ENCODE data around the gene HERC6. TPM values are rescaled to one million over a fixed set of nuclear protein-coding genes. Genes with fewer than 3 reads are reported as not detected.

HERC6 gene
- total and polyA plus RNA-seq, 2 experiments from 2014 or later: 3.4 to 7.3 TPM

DNA sequence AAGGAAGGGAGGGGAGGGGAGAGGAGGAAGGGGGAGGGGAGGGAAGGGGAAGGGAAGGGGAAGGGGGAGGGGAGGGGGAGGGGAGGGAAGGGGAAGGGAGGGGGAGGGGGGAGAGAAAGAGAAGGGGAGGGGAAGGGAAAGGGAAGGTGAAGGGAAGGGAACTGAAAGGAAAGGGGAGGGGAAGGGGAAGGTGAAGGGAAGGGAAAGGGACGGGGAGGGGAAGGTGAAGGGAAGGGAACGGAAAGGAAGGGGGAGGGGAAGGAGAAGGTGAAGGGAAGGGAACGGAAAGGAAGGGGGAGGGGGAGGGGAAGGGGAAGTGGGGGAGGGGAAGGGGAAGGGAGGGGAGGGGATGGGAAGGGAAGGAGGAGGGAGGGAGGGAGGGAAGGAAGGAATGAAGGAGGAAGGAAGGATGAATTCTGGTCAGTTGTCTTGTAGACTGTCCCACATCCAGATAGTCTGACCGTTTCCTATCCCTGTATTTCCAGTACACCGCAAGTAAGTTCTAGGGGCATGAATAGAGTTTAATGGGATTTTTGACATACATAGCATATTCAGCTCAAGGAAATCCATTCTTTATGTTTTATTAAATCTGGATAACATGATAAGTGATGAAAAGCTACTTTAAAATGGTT, 98.7 kb downstream of the HERC6 start:
- Mint-ChIP-seq H3K36me3 (ENCODE audit: low read depth) (peaks cover 4% of the 10 kb centered on the region; the same call in 1 of the 3 replicates), H3K27ac (no peak overlapping the region), H3K4me1 (peaks cover 6% of the 10 kb centered on the region; the same call in 1 of the 3 replicates), H3K4me3 (no peak overlapping the region), H3K9me3 (no peaks in the 10 kb centered on the region), H3K27me3 (ENCODE audit: insufficient read depth, low read depth, poor library complexity) (peaks cover 3% of the 10 kb centered on the region)
- no peaks in the 10 kb centered on the region for H3K4me1 ChIP-seq (ENCODE audit: insufficient read depth)
- H3K9me2 ChIP-seq (ENCODE audit: insufficient read depth): no peaks in the 10 kb centered on the region
- DNase-seq (ENCODE audit: low spot score): peak; percentile 25
- TF ChIP-seq ZNF331 (CRISPR knock-in tag; IDR thresholded peaks at IDR 0.05; ENCODE audit: low read depth): no peak
- H3K27me3 ChIP-seq (ENCODE audit: insufficient read depth): no peaks in the 10 kb centered on the region
- H3K4me3 ChIP-seq: no peak overlapping the region
- H2AFZ ChIP-seq: no peak overlapping the region
- no peak for ATAC-seq
- H3K4me2 ChIP-seq: no peak overlapping the region
- no peaks in the 10 kb centered on the region for H4K20me1 ChIP-seq (replicated peaks; ENCODE audit: insufficient read depth)
- H3F3A ChIP-seq (replicated peaks; ENCODE audit: low read depth): no peaks in the 10 kb centered on the region
- no peaks in the 10 kb centered on the region for H3K79me2 ChIP-seq (replicated peaks; ENCODE audit: insufficient read depth)
- no peak overlapping the region for H3K27ac ChIP-seq (ENCODE audit: low read depth)
- H3K36me3 ChIP-seq (ENCODE audit: insufficient read depth): peaks cover 5% of the 10 kb centered on the region; the same call in 1 of the 2 replicates

GRCh38 chr4:88478247-88478646, 99.6 kb downstream of the HERC6 start:
- H3K36me3 Mint-ChIP-seq (ENCODE audit: low read depth): peaks cover 4% of the 10 kb centered on the region; the same call in 1 of the 3 replicates
- H3K4me1 Mint-ChIP-seq: peaks cover 4% of the 10 kb centered on the region; the same call in 1 of the 3 replicates
- Histone ChIP-seq H2AFZ (no peak overlapping the region), H3K9me2 (ENCODE audit: insufficient read depth) (no peaks in the 10 kb centered on the region), H3K79me2 (replicated peaks; ENCODE audit: insufficient read depth) (no peaks in the 10 kb centered on the region), H3K36me3 (ENCODE audit: insufficient read depth) (peaks cover 5% of the 10 kb centered on the region; the same call in 1 of the 2 replicates), H3F3A (replicated peaks; ENCODE audit: low read depth) (no peaks in the 10 kb centered on the region), H3K4me3 (no peak overlapping the region), H3K27ac (ENCODE audit: low read depth) (no peak overlapping the region), H3K4me2 (no peak overlapping the region), H4K20me1 (replicated peaks; ENCODE audit: insufficient read depth) (no peaks in the 10 kb centered on the region), H3K4me1 (ENCODE audit: insufficient read depth) (no peaks in the 10 kb centered on the region), H3K27me3 (ENCODE audit: insufficient read depth) (no peaks in the 10 kb centered on the region)
- DNase-seq (ENCODE audit: low spot score): no peak
- H3K9me3 Mint-ChIP-seq: no peaks in the 10 kb centered on the region
- ATAC-seq: no peak
- H3K27ac Mint-ChIP-seq: no peak overlapping the region
- peaks cover 3% of the 10 kb centered on the region for H3K27me3 Mint-ChIP-seq (ENCODE audit: insufficient read depth, low read depth, poor library complexity)
- H3K4me3 Mint-ChIP-seq: no peak overlapping the region
- TF ChIP-seq CREB1 (CRISPR knock-in tag; IDR thresholded peaks at IDR 0.05; ENCODE audit: low read depth) (no peak), POLR2AphosphoS5 (IDR thresholded peaks at IDR 0.05; ENCODE audit: low read depth) (no peak), ZNF331 (CRISPR knock-in tag; IDR thresholded peaks at IDR 0.05; ENCODE audit: low read depth) (no peak), EZH2phosphoT487 (IDR thresholded peaks at IDR 0.05; ENCODE audit: unreplicated experiment) (no peak), EZH2 (IDR thresholded peaks at IDR 0.05; ENCODE audit: low read depth, unreplicated experiment) (no peak), STAT1 (IDR thresholded peaks at IDR 0.05; ENCODE audit: unreplicated experiment) (no peak), CTCF (conservative IDR thresholded peaks at IDR 0.05; ENCODE audit: low read depth in 2 of 2) (no peak), JUNB (IDR thresholded peaks at IDR 0.05; ENCODE audit: unreplicated experiment) (no peak), ZNF114 (CRISPR knock-in tag; IDR thresholded peaks at IDR 0.05) (no peak)
- TF ChIP-seq, protein P1, sequence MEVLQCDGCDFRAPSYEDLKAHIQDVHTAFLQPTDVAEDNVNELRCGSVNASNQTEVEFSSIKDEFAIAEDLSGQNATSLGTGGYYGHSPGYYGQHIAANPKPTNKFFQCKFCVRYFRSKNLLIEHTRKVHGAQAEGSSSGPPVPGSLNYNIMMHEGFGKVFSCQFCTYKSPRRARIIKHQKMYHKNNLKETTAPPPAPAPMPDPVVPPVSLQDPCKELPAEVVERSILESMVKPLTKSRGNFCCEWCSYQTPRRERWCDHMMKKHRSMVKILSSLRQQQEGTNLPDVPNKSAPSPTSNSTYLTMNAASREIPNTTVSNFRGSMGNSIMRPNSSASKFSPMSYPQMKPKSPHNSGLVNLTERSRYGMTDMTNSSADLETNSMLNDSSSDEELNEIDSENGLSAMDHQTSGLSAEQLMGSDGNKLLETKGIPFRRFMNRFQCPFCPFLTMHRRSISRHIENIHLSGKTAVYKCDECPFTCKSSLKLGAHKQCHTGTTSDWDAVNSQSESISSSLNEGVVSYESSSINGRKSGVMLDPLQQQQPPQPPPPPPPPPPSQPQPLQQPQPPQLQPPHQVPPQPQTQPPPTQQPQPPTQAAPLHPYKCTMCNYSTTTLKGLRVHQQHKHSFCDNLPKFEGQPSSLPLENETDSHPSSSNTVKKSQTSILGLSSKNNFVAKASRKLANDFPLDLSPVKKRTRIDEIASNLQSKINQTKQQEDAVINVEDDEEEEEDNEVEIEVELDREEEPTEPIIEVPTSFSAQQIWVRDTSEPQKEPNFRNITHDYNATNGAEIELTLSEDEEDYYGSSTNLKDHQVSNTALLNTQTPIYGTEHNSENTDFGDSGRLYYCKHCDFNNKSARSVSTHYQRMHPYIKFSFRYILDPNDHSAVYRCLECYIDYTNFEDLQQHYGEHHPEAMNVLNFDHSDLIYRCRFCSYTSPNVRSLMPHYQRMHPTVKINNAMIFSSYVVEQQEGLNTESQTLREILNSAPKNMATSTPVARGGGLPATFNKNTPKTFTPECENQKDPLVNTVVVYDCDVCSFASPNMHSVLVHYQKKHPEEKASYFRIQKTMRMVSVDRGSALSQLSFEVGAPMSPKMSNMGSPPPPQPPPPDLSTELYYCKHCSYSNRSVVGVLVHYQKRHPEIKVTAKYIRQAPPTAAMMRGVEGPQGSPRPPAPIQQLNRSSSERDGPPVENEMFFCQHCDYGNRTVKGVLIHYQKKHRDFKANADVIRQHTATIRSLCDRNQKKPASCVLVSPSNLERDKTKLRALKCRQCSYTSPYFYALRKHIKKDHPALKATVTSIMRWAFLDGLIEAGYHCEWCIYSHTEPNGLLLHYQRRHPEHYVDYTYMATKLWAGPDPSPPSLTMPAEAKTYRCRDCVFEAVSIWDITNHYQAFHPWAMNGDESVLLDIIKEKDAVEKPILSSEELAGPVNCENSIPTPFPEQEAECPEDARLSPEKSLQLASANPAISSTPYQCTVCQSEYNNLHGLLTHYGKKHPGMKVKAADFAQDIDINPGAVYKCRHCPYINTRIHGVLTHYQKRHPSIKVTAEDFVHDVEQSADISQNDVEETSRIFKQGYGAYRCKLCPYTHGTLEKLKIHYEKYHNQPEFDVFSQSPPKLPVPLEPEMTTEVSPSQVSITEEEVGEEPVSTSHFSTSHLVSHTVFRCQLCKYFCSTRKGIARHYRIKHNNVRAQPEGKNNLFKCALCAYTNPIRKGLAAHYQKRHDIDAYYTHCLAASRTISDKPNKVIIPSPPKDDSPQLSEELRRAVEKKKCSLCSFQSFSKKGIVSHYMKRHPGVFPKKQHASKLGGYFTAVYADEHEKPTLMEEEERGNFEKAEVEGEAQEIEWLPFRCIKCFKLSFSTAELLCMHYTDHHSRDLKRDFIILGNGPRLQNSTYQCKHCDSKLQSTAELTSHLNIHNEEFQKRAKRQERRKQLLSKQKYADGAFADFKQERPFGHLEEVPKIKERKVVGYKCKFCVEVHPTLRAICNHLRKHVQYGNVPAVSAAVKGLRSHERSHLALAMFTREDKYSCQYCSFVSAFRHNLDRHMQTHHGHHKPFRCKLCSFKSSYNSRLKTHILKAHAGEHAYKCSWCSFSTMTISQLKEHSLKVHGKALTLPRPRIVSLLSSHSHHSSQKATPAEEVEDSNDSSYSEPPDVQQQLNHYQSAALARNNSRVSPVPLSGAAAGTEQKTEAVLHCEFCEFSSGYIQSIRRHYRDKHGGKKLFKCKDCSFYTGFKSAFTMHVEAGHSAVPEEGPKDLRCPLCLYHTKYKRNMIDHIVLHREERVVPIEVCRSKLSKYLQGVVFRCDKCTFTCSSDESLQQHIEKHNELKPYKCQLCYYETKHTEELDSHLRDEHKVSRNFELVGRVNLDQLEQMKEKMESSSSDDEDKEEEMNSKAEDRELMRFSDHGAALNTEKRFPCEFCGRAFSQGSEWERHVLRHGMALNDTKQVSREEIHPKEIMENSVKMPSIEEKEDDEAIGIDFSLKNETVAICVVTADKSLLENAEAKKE (CRISPR knock-in tag; IDR thresholded peaks at IDR 0.05): no peak
- TF ChIP-seq, protein P2, sequence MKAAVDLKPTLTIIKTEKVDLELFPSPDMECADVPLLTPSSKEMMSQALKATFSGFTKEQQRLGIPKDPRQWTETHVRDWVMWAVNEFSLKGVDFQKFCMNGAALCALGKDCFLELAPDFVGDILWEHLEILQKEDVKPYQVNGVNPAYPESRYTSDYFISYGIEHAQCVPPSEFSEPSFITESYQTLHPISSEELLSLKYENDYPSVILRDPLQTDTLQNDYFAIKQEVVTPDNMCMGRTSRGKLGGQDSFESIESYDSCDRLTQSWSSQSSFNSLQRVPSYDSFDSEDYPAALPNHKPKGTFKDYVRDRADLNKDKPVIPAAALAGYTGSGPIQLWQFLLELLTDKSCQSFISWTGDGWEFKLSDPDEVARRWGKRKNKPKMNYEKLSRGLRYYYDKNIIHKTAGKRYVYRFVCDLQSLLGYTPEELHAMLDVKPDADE (IDR thresholded peaks at IDR 0.05): no peak
